SK-N-SH treated with all-trans-retinoic acid at 6 μM for 48 hours (cell line): ENCODE results near the gene SPATS2L.

Experiments
- ATAC-seq: fragments of 200-7000 bp; cut with Tn5 transposase; 3 replicates; pipeline ENCODE4 v1.9.1; 2020; ENCODE audit warnings: mild to moderate bottlenecking, moderate library complexity
- ARNTL ChIP-seq: fragments of 450-650 bp; formaldehyde crosslinking; IDR thresholded peaks from 2 replicates; pipeline ENCODE4 v1.5.0; 2020; ENCODE audit warnings: low read depth, mild to moderate bottlenecking, moderate library complexity, borderline replicate concordance
- BACH2 ChIP-seq: fragments of 250-450 bp; sonication (Bioruptor Pico); IDR thresholded peaks from 2 replicates; pipeline ENCODE4 v1.9.0; 2021; ENCODE audit warnings: mild to moderate bottlenecking, borderline replicate concordance
- CSDC2 ChIP-seq: fragments of 250-450 bp; sonication (Bioruptor Pico); IDR thresholded peaks from 2 replicates; pipeline ENCODE4 v1.5.0; 2020; ENCODE audit warnings: mild to moderate bottlenecking, moderate library complexity
- ESRRG ChIP-seq: fragments of 250-450 bp; sonication (Bioruptor Pico); IDR thresholded peaks from 2 replicates; pipeline ENCODE4 v1.6.1; 2021; ENCODE audit warnings: mild to moderate bottlenecking
- GLIS3 ChIP-seq: fragments of 250-450 bp; sonication (Bioruptor Pico); IDR thresholded peaks from 2 replicates; pipeline ENCODE4 v1.5.0; 2020; ENCODE audit warnings: mild to moderate bottlenecking, moderate library complexity
- ISL1 ChIP-seq: fragments of 250-450 bp; sonication (Bioruptor Pico); IDR thresholded peaks from 2 replicates; pipeline ENCODE4 v2.1.2; 2022; ENCODE audit warnings: mild to moderate bottlenecking, moderate library complexity
- OSR1 ChIP-seq: fragments of 250-450 bp; sonication (Bioruptor Pico); IDR thresholded peaks from 2 replicates; pipeline ENCODE4 v1.8.0; 2022; ENCODE audit warnings: moderate library complexity, mild to moderate bottlenecking, inconsistent platforms
- RARB ChIP-seq: fragments of 250-450 bp; sonication (Bioruptor Pico); IDR thresholded peaks from 2 replicates; pipeline ENCODE4 v1.8.0; 2021; ENCODE audit warnings: mild to moderate bottlenecking, moderate library complexity
- SNAI2 ChIP-seq: fragments of 250-450 bp; sonication (Bioruptor Pico); IDR thresholded peaks from 2 replicates; pipeline ENCODE4 v1.5.0; 2020; ENCODE audit warnings: mild to moderate bottlenecking, moderate library complexity
- TCF4 ChIP-seq: fragments of 250-450 bp; sonication (Bioruptor Pico); IDR thresholded peaks from 2 replicates; pipeline ENCODE4 v1.8.0; 2021; ENCODE audit warnings: mild to moderate bottlenecking, moderate library complexity, borderline replicate concordance
- TOX ChIP-seq: fragments of 250-450 bp; sonication (Bioruptor Pico); IDR thresholded peaks from 2 replicates; pipeline ENCODE4 v1.8.0; 2021; ENCODE audit warnings: mild to moderate bottlenecking, moderate library complexity, borderline replicate concordance
- ZC3H10 ChIP-seq: fragments of 250-450 bp; sonication (Bioruptor Pico); IDR thresholded peaks from 2 replicates; pipeline ENCODE4 v1.5.1; 2021; ENCODE audit warnings: mild to moderate bottlenecking, moderate library complexity
- ZFP30 ChIP-seq: fragments of 450-650 bp; formaldehyde crosslinking; IDR thresholded peaks from 2 replicates; pipeline ENCODE4 v1.5.0; 2022; ENCODE audit warnings: mild to moderate bottlenecking, moderate library complexity
- ZNF565 ChIP-seq: fragments of 450-650 bp; formaldehyde crosslinking; conservative IDR thresholded peaks from 2 replicates; pipeline ENCODE4 v1.5.0; 2020; ENCODE audit warnings: low read depth, mild to moderate bottlenecking, moderate library complexity
- ZNF70 ChIP-seq: fragments of 450-650 bp; formaldehyde crosslinking; IDR thresholded peaks from 2 replicates; pipeline ENCODE4 v1.5.0; 2020; ENCODE audit warnings: mild to moderate bottlenecking, moderate library complexity
- ZNF8 ChIP-seq: fragments of 450-650 bp; formaldehyde crosslinking; IDR thresholded peaks from 2 replicates; pipeline ENCODE4 v1.5.0; 2020; ENCODE audit warnings: mild to moderate bottlenecking, moderate library complexity
- TF ChIP-seq, protein P1 (sequence below): fragments of 250-450 bp; sonication (Bioruptor Pico); IDR thresholded peaks from 2 replicates; pipeline ENCODE4 v1.5.1; 2021; ENCODE audit warnings: mild to moderate bottlenecking, moderate library complexity
- TF ChIP-seq, protein P2 (sequence below): fragments of 250-450 bp; sonication (Bioruptor Pico); IDR thresholded peaks from 2 replicates; pipeline ENCODE4 v1.5.1; 2020; ENCODE audit warnings: low read depth, mild to moderate bottlenecking, moderate library complexity
- TF ChIP-seq, protein P3 (sequence below): fragments of 250-450 bp; sonication (Bioruptor Pico); IDR thresholded peaks from 2 replicates; pipeline ENCODE4 v1.8.0; 2021; ENCODE audit warnings: low read depth, mild to moderate bottlenecking, moderate library complexity, borderline replicate concordance
- TF ChIP-seq, protein P4 (sequence below): fragments of 250-450 bp; sonication (Bioruptor Pico); IDR thresholded peaks from 2 replicates; pipeline ENCODE4 v1.5.0; 2020; ENCODE audit warnings: mild to moderate bottlenecking, moderate library complexity
- TF ChIP-seq, protein P5 (sequence below): fragments of 250-450 bp; sonication (Bioruptor Pico); IDR thresholded peaks from 2 replicates; pipeline ENCODE4 v1.8.0; 2020; ENCODE audit warnings: mild to moderate bottlenecking, moderate library complexity, borderline replicate concordance

SPATS2L gene

DNA sequence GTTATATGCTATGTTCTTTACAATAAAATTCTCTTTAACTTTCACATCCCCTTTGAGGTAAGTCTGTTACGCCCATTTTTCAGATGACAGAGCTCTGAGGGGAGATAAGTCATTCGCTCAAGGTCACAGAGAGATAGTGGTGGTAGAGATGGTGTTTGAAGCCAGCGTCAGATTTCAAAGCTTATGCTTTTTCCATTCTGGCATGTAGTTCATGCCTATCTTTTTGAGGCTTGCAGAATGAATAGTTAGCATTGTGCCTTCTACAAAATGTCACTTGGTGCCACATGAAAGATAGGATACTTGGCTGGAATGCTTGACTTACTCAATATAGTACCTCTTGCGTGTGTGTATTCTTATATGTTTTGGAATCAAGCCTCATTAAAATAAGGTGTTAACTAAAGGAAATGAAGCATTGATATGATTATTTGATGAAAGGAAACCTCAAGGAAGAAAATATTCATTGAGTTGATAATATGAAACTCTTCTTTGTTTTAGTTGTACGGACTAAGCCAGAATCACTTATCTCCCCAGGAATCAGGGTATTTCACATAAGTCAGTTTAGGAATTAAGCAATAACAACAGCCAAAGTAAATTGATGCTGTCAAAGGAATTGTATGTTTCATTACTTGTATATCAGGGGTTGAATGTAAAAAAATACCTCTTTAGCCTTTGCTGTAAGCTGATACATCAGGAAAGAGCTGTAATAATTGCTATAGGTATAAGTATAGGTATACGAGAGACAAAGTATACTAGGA, 15.5 kb downstream of the SPATS2L start:
- ATAC-seq = no peak
- TF ChIP-seq TCF4 (CRISPR knock-in tag) (no peak), TOX (CRISPR knock-in tag) (no peak), ESRRG (CRISPR knock-in tag) (no peak), SNAI2 (CRISPR knock-in tag) (no peak), ZNF70 (CRISPR knock-in tag) (no peak), BACH2 (CRISPR knock-in tag) (no peak), ZNF8 (no peak), CSDC2 (CRISPR knock-in tag) (no peak), ARNTL (CRISPR knock-in tag) (no peak)
- TF ChIP-seq, protein P1, sequence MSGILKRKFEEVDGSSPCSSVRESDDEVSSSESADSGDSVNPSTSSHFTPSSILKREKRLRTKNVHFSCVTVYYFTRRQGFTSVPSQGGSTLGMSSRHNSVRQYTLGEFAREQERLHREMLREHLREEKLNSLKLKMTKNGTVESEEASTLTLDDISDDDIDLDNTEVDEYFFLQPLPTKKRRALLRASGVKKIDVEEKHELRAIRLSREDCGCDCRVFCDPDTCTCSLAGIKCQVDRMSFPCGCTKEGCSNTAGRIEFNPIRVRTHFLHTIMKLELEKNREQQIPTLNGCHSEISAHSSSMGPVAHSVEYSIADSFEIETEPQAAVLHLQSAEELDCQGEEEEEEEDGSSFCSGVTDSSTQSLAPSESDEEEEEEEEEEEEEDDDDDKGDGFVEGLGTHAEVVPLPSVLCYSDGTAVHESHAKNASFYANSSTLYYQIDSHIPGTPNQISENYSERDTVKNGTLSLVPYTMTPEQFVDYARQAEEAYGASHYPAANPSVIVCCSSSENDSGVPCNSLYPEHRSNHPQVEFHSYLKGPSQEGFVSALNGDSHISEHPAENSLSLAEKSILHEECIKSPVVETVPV (CRISPR knock-in tag) = no peak
- TF ChIP-seq, protein P2, sequence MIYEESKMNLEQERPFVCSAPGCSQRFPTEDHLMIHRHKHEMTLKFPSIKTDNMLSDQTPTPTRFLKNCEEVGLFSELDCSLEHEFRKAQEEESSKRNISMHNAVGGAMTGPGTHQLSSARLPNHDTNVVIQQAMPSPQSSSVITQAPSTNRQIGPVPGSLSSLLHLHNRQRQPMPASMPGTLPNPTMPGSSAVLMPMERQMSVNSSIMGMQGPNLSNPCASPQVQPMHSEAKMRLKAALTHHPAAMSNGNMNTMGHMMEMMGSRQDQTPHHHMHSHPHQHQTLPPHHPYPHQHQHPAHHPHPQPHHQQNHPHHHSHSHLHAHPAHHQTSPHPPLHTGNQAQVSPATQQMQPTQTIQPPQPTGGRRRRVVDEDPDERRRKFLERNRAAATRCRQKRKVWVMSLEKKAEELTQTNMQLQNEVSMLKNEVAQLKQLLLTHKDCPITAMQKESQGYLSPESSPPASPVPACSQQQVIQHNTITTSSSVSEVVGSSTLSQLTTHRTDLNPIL = no peak
- TF ChIP-seq, protein P3, sequence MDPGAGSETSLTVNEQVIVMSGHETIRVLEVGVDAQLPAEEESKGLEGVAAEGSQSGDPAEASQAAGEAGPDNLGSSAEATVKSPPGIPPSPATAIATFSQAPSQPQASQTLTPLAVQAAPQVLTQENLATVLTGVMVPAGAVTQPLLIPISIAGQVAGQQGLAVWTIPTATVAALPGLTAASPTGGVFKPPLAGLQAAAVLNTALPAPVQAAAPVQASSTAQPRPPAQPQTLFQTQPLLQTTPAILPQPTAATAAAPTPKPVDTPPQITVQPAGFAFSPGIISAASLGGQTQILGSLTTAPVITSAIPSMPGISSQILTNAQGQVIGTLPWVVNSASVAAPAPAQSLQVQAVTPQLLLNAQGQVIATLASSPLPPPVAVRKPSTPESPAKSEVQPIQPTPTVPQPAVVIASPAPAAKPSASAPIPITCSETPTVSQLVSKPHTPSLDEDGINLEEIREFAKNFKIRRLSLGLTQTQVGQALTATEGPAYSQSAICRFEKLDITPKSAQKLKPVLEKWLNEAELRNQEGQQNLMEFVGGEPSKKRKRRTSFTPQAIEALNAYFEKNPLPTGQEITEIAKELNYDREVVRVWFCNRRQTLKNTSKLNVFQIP (CRISPR knock-in tag) = no peak

DNA sequence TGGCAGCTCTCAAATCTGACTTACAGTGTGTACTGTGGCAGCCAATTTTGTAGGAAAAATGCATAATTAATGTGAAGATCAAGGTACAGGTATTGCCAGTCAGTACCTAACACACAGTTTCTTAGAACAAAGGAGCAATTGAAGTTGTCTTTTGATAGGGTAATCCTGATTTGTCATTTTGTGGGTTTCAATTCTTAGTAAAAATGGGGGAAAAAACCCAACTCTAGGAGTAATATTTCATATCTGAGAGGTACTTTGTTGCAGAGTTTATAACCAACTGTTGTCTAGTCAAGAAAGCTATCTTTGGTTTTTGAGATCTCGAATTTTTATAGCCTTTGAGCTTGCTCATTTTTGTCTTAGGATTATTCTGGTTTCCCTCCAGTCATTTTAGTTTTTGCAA, 16.1 kb downstream of the SPATS2L start:
- TF ChIP-seq TOX (CRISPR knock-in tag) (no peak), ZNF8 (no peak), CSDC2 (CRISPR knock-in tag) (no peak), GLIS3 (no peak), SNAI2 (CRISPR knock-in tag) (no peak), RARB (CRISPR knock-in tag) (no peak), ISL1 (CRISPR knock-in tag) (no peak)
- TF ChIP-seq, protein P2 = no peak
- no peak for ATAC-seq

DNA sequence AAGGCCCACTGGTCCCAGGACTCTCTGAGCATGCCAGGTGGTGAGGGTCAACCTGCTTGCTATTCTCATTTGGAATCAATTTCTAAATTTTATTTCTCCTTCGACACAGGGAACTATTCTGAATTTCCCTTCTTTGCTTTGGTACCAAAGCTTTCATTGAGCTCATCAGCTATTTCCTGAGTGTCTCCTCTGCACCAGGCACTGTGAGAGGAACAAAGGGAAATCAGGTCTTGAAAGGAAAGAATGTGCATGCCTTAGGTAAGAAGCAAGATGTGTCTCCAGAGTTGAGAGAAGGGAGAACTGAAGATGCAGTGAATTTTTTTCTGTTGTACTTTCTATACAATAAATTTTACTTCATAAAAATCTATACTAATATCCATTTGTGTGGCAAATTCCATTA, 17.9 kb downstream of the SPATS2L start:
- ATAC-seq = no peak

More for the DNA sequence above, 17.9 kb downstream of the SPATS2L start:
- TF ChIP-seq, protein P4, sequence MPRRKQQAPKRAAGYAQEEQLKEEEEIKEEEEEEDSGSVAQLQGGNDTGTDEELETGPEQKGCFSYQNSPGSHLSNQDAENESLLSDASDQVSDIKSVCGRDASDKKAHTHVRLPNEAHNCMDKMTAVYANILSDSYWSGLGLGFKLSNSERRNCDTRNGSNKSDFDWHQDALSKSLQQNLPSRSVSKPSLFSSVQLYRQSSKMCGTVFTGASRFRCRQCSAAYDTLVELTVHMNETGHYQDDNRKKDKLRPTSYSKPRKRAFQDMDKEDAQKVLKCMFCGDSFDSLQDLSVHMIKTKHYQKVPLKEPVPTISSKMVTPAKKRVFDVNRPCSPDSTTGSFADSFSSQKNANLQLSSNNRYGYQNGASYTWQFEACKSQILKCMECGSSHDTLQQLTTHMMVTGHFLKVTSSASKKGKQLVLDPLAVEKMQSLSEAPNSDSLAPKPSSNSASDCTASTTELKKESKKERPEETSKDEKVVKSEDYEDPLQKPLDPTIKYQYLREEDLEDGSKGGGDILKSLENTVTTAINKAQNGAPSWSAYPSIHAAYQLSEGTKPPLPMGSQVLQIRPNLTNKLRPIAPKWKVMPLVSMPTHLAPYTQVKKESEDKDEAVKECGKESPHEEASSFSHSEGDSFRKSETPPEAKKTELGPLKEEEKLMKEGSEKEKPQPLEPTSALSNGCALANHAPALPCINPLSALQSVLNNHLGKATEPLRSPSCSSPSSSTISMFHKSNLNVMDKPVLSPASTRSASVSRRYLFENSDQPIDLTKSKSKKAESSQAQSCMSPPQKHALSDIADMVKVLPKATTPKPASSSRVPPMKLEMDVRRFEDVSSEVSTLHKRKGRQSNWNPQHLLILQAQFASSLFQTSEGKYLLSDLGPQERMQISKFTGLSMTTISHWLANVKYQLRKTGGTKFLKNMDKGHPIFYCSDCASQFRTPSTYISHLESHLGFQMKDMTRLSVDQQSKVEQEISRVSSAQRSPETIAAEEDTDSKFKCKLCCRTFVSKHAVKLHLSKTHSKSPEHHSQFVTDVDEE = no peak
- TF ChIP-seq ARNTL (CRISPR knock-in tag) (no peak), RARB (CRISPR knock-in tag) (no peak), TCF4 (CRISPR knock-in tag) (no peak), ESRRG (CRISPR knock-in tag) (no peak), ZNF565 (CRISPR knock-in tag) (no peak), ZFP30 (CRISPR knock-in tag) (no peak), ZC3H10 (CRISPR knock-in tag) (no peak), OSR1 (CRISPR knock-in tag) (no peak)
- TF ChIP-seq, protein P5, sequence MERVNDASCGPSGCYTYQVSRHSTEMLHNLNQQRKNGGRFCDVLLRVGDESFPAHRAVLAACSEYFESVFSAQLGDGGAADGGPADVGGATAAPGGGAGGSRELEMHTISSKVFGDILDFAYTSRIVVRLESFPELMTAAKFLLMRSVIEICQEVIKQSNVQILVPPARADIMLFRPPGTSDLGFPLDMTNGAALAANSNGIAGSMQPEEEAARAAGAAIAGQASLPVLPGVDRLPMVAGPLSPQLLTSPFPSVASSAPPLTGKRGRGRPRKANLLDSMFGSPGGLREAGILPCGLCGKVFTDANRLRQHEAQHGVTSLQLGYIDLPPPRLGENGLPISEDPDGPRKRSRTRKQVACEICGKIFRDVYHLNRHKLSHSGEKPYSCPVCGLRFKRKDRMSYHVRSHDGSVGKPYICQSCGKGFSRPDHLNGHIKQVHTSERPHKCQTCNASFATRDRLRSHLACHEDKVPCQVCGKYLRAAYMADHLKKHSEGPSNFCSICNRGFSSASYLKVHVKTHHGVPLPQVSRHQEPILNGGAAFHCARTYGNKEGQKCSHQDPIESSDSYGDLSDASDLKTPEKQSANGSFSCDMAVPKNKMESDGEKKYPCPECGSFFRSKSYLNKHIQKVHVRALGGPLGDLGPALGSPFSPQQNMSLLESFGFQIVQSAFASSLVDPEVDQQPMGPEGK (CRISPR knock-in tag) = no peak
- TF ChIP-seq, protein P1 (CRISPR knock-in tag) = no peak
